ENCODE data around the gene GPC1.
"Not testable (repeated sequence)": the region's sequence is repeated elsewhere in the genome, so short reads cannot be mapped to it uniquely, and the experiment has no call there.

Gene GPC1

GRCh38 chr2:240435457-240435947 is at the start of gene GPC1:
Gene GPC1 (plus strand): TSS chr2:240435663. CDS start chr2:240435919, 256 bp downstream.
- DNase-seq: peak; percentile 48

DNA sequence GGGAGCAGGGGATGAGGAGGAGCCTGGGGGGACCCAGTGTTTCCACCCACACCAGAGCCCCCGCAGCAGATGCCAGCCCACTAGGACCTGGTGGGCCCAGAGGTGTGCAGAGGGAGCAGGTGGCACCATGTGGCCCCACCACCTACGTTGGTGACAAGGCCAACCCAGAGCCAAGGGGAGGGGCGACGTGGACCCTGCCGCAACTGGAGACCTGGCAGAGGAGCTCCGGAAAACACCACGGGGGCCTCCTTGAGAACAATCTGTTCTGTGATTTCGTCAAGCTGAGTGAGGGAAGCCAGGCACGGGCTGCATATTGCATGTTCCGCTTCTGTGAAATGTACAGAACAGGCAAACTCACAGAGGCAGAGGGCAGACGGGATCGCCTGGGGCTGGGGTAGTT is 49.1 kb upstream of the GPC1 start:
- no peak for DNase-seq

GRCh38 chr2:240386743-240387142 is 48.7 kb upstream of the GPC1 start:
- not testable (repeated sequence) for DNase-seq

GRCh38 chr2:240387325-240387668 is 48.2 kb upstream of the GPC1 start:
- no peak for DNase-seq

- peak; percentile 34 for DNase-seq
These were observed 47.6 kb upstream of the GPC1 start for GRCh38 chr2:240387669-240388358.

- DNase-seq: no peak
These were observed 46.8 kb upstream of the GPC1 start for GRCh38 chr2:240388471-240389301.

DNA sequence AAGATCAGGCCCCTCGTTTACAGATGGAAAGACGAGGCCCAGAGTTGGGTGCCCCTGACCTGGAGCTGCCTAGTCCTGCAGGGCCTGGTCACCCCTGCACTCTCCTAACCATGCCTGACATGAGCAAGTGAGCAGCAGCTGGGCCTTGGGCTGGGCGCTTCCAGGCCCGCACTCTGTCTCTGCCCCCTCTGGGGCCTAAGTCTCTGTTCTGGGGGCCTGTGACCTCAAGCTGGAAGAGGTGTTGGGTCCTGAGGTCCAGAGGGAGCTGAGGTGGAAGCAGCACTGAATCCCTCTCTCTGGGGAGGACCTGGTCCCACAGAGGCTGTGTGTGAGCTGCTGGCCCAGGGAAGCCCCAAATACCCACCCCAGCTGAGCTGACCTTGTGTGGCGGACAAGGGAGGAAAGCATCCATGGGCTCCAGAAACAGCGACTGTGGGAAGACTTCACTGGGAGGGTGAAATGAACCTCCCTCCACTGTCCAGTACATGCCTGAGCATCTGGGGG is 46.1 kb upstream of the GPC1 start:
- no peak for DNase-seq

DNA sequence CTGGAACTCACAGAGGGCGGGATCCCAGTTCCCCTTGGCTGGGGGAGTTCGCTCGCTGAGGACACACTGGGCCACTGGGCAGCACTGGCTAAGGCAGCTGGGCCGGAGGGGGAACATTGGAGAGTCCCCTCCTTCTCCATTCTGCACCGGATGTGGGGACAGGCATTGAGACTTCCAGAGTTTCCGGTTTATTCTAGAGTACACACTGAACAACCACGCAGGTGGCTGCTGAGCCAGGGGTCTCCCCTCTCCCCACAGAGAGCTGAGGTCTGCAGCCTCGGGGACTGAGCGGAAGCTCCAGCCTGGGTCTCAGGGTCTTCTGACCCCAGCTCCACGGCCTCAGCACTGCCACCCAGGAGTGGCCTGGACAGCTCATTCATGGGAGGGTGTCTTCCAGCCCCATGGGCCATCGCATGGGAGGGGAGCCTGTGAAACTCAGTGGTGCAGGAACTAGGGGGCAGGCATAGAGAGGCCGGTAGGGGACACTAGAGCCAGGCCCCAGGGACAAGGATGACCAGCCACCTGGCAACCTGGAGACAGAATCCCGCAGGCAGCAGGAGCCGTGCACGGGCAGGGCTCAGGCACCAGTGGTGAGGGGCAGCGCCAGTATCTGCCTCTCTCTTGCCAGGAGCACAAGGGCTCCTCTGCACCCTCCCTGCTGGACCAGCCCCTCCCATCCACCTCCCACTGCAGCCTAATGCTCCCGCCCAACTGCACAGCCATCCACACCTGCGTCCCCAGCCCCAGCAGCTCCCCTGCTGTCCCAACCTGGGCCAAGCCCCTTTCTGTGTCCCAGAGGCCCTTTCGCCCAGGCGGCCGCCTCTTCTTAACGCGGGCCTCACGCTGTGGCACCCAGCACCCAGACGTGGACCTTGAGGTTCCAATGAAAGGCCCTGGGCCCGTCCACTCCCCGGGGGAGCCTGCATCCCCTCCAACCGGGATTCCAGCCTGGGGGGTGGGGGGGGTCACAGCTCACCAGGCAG is 45.1 kb upstream of the GPC1 start:
- DNase-seq: no peak

DNA sequence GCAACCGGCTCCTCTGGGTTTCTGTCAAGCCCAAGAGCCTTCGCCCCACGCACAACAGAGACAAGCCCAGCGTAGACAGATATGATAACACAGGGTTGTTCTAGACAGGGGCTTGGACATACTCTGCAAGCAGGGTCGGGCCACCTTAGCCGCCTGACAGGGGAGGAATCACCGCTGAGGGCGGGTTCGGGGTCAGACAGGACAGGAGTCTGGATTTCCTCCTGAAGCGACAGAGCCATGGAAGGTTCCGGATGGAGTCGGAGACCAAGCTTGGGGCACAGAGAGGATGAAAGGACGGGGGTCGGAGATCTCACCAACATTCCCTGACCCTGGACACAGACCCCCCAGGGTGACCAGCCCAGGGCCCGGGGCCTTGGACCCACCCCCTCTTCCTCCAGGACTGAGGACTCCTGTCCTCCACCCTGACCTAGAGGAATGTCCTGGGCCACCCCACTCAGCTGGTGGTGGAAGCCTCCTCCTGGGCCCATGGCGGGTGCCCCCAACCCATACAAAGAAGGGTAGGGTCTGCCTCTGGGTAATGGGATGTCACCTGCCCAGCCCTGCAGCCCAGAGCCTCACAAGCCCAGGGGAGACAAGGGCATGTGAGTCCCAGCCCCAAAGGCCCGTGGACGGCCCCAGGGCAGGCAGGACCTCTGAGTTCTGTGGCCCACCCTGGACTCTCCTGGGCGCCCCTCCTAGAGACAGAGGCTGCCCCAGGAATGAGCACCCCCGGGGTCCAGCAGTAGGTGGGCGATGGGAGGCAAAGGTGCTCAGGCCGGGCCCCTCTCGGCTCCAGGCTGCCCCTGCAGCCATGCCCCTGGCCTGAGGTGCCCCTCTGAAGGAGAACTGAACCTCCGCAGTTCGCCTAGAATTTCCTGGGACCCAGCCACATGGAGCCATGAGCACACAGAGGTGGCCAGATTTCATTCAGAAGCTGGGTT is 44.1 kb upstream of the GPC1 start:
- no peak for DNase-seq

DNA sequence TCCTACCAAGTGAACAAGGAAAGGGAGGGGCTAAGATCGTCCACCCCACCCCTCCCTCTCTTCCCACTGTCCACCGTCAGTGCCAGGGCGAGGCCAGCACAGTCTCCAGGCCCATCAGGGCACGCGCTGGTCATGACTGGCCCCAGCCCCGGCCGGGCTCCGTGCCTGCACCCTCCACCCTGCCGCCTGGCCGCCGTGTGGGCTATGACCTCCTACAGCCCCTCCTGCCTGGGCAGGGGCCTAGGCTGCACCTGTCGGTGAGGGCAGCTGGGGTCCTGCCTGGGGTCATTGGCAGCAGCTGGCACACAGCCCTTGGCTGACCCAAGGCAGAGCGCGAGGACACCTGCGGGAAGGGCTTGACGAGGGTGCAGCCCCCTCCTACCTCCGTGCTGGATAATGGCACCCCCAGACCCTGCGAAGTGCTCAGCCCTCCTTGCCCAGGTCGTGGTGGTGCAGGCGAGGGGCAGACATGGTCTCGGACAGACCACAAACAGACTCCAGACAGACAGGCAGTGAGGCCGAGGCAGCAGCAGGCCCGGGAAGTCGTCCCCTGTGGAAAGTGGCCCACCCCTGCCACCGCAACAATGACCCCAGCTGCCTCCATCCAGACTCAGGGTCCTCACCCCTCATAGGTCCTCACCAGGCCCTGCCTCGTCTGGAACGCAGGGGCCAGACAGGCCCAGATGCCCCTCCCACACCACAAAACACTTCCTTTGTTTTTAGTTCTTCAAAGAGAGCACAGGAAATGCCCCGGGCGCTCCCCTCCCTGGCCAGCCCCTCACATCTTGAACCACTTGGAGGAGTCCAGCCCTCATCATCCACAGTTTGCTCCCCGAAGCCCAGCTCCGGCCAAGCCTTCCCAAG is 43.1 kb upstream of the GPC1 start:
- DNase-seq: no peak

GRCh38 chr2:240392948-240393830 is 42.3 kb upstream of the GPC1 start:
- DNase-seq: no peak

DNA sequence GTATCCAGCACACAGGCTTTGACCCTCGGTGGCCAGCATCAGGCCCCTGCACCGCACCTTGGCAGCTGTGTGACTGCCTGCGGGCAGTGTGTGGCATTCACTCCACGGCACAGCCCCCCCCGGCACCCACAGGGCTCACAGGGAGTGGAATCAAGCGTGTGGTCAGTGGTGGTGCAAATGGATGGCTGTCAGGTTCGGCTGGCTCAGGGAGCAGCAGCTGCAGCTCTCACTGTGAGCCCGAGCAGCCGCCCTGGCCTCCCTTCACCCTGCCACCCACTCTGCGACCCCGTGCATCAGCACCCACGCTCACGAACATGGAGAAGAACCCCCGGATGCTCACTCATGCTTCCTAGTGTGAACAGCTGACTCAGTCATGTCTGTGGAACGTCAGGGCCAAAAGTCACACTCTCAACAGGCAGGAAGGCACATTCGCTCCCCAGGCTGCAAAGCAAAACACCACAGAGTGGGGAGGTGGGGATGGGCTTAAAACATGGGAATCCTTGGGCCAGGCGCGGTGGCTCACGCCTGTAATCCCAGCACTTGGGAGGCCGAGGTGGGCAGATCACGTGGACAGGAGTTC is 41.5 kb upstream of the GPC1 start:
- DNase-seq: no peak

- DNase-seq: no peak
These were observed 40.9 kb upstream of the GPC1 start for GRCh38 chr2:240394549-240394948.

GRCh38 chr2:240395448-240395847 is 40.0 kb upstream of the GPC1 start:
- no peak for DNase-seq

- DNase-seq: no peak
These were observed 39.4 kb upstream of the GPC1 start for GRCh38 chr2:240395896-240396622.

- DNase-seq: no peak
These were observed 38.6 kb upstream of the GPC1 start for GRCh38 chr2:240396623-240397541.

DNA sequence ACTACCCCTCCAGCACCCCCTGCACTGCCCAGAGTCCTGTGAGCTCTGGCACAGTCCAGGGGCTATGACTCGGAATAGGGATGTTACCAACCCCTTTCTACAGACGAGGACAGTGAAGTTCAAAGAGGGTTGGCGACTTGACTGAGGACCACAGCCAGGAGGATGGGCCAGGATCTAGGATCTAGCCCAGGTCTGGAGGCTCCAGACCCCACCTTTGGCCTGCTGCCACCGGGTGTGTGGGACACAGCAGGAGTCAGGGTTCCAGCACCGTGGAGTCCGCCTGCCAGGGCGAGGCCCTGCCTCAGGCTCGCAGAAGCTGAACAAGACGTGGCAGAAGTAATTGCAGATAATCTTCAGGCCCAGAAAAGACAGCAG is 37.9 kb upstream of the GPC1 start:
- DNase-seq: no peak
